ENCODE measurements around the gene ACAN.

DNA sequence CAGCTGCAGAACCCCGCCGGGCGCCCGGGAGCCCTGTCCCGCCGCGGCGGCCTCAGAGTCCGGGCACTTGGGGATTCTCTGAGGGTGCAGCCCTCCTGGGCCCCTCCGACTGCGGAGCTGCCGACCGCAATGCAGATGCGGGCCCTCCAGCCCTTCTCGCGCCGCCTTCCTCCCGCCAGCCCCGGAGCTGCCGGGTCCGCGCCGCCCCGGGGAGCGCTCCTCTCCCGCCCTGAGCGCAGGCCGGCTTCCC, 320 bp upstream of the ACAN start:
- TF ChIP-seq, protein P1, sequence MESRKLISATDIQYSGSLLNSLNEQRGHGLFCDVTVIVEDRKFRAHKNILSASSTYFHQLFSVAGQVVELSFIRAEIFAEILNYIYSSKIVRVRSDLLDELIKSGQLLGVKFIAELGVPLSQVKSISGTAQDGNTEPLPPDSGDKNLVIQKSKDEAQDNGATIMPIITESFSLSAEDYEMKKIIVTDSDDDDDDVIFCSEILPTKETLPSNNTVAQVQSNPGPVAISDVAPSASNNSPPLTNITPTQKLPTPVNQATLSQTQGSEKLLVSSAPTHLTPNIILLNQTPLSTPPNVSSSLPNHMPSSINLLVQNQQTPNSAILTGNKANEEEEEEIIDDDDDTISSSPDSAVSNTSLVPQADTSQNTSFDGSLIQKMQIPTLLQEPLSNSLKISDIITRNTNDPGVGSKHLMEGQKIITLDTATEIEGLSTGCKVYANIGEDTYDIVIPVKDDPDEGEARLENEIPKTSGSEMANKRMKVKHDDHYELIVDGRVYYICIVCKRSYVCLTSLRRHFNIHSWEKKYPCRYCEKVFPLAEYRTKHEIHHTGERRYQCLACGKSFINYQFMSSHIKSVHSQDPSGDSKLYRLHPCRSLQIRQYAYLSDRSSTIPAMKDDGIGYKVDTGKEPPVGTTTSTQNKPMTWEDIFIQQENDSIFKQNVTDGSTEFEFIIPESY (CRISPR knock-in tag; IDR thresholded peaks at IDR 0.05), result no peak
- TF ChIP-seq, protein P2, sequence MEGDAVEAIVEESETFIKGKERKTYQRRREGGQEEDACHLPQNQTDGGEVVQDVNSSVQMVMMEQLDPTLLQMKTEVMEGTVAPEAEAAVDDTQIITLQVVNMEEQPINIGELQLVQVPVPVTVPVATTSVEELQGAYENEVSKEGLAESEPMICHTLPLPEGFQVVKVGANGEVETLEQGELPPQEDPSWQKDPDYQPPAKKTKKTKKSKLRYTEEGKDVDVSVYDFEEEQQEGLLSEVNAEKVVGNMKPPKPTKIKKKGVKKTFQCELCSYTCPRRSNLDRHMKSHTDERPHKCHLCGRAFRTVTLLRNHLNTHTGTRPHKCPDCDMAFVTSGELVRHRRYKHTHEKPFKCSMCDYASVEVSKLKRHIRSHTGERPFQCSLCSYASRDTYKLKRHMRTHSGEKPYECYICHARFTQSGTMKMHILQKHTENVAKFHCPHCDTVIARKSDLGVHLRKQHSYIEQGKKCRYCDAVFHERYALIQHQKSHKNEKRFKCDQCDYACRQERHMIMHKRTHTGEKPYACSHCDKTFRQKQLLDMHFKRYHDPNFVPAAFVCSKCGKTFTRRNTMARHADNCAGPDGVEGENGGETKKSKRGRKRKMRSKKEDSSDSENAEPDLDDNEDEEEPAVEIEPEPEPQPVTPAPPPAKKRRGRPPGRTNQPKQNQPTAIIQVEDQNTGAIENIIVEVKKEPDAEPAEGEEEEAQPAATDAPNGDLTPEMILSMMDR (IDR thresholded peaks at IDR 0.05 in 2 of 3, conservative IDR thresholded peaks at IDR 0.05 in 1 of 3; ENCODE audit: insufficient read depth in 2 of 3, low read depth in 1 of 3, low read length in 3 of 3), result no peak
- TF ChIP-seq LARP7 (IDR thresholded peaks at IDR 0.05) (no peak), ELK1 (CRISPR knock-in tag; IDR thresholded peaks at IDR 0.05) (no peak), TCF3 (CRISPR knock-in tag; IDR thresholded peaks at IDR 0.05) (no peak), JUN (IDR thresholded peaks at IDR 0.05; ENCODE audit: borderline replicate concordance, low read depth, low read length) (no peak), JUN (CRISPR knock-in tag; IDR thresholded peaks at IDR 0.05; ENCODE audit: borderline replicate concordance) (no peak), PHF8 (IDR thresholded peaks at IDR 0.05; ENCODE audit: borderline replicate concordance, low read length) (no peak), NR2C1 (IDR thresholded peaks at IDR 0.05) (no peak), NR2C1 (tag; IDR thresholded peaks at IDR 0.05) (no peak)
- TF ChIP-seq, protein P3, sequence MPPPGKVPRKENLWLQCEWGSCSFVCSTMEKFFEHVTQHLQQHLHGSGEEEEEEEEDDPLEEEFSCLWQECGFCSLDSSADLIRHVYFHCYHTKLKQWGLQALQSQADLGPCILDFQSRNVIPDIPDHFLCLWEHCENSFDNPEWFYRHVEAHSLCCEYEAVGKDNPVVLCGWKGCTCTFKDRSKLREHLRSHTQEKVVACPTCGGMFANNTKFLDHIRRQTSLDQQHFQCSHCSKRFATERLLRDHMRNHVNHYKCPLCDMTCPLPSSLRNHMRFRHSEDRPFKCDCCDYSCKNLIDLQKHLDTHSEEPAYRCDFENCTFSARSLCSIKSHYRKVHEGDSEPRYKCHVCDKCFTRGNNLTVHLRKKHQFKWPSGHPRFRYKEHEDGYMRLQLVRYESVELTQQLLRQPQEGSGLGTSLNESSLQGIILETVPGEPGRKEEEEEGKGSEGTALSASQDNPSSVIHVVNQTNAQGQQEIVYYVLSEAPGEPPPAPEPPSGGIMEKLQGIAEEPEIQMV (tag; conservative IDR thresholded peaks at IDR 0.05; ENCODE audit: low read depth), result no peak

Data from K562 (cell line).